Stimulated activated CD4-positive, alpha-beta T cell treated with anti-CD3 and anti-CD28 coated beads, Interleukin-4, amount 100 ng/mL, for 48 hours (primary cell): ENCODE data around the gene TBC1D8.

ENCODE experiments used
- DNase-seq, 2 donors: peaks; one replicate each; pipeline ENCODE4 v3.0.0-alpha.2; 2020; ENCODE audit warnings: low read depth in 2 of 2

TBC1D8 gene

GRCh38 chr2:101027852-101028251, 123.3 kb downstream of the TBC1D8 start:
- DNase-seq, result no peak

- no peak for DNase-seq
Measured at GRCh38 chr2:101026923-101027469, 124.2 kb downstream of the TBC1D8 start.

GRCh38 chr2:101026253-101026701, 124.9 kb downstream of the TBC1D8 start:
- DNase-seq, result no peak

GRCh38 chr2:101025561-101025960, 125.6 kb downstream of the TBC1D8 start:
- DNase-seq, result no peak

GRCh38 chr2:101023327-101024107, 127.7 kb downstream of the TBC1D8 start:
- no peak for DNase-seq

- no peak for DNase-seq
Measured at GRCh38 chr2:101022221-101022620, 129.0 kb downstream of the TBC1D8 start.

GRCh38 chr2:101018934-101019333, 132.2 kb downstream of the TBC1D8 start:
- DNase-seq, result no peak

- DNase-seq, result no peak
Measured at GRCh38 chr2:101017371-101017770, 133.8 kb downstream of the TBC1D8 start.

- no peak for DNase-seq
Measured at GRCh38 chr2:101014264-101014857, 136.8 kb downstream of the TBC1D8 start.

- DNase-seq, result no peak
Measured at GRCh38 chr2:101012706-101013181, 138.4 kb downstream of the TBC1D8 start.

GRCh38 chr2:101012054-101012705, 139.0 kb downstream of the TBC1D8 start:
- DNase-seq, result no peak

GRCh38 chr2:101011152-101011551, 140.0 kb downstream of the TBC1D8 start:
- DNase-seq, result no peak

GRCh38 chr2:101007415-101008345, 143.5 kb downstream of the TBC1D8 start:
- DNase-seq, result no peak

- DNase-seq, result no peak
Measured at GRCh38 chr2:101006065-101006715, 145.0 kb downstream of the TBC1D8 start.

- no peak for DNase-seq
Measured at GRCh38 chr2:101004620-101005325, 146.4 kb downstream of the TBC1D8 start.

- no peak for DNase-seq
Measured at GRCh38 chr2:101003278-101003775, 147.9 kb downstream of the TBC1D8 start.

GRCh38 chr2:101002562-101003277, 148.5 kb downstream of the TBC1D8 start:
- DNase-seq, result no peak

- peak; percentile 92 to 96 for DNase-seq
Measured at GRCh38 chr2:101001691-101002561, 149.3 kb downstream of the TBC1D8 start, which contains the start of gene RPL31. RPL31 (plus strand) TSS chr2:101002289; CDS start chr2:101002702, 413 bp downstream.
